WTC11 (cell line): Measurements from ENCODE around the gene NOX3. TPM values are rescaled to one million over a fixed set of nuclear protein-coding genes. Genes with fewer than 3 reads are reported as not detected.

ENCODE experiments used
- ATAC-seq: fragments of 200-7000 bp; cut with Tn5 transposase; 2 replicates; pipeline ENCODE4 v1.10.0; 2021; ENCODE audit warnings: mild to moderate bottlenecking, moderate library complexity
- CTCF ChIA-PET: fragments of 300-600 bp; sonication (Branson Sonifier 250); formaldehyde crosslinking; loops from one replicate; lab custom pipeline; 2021; ENCODE audit warnings: antibody characterized with exemption; lab: Charles Lee
- POLR2A ChIA-PET: fragments of 350-600 bp; sonication (Branson Sonifier 250); formaldehyde crosslinking; loops from one replicate; lab custom pipeline; 2021; ENCODE audit warnings: antibody characterized with exemption; lab: Charles Lee
- DNase-seq: peaks from one replicate; pipeline ENCODE4 v3.0.0; 2021; ENCODE audit warnings: low spot score
- H3K27ac Mint-ChIP-seq: 2 replicates; pipeline ENCODE4 v1.8.0; 2021; ENCODE audit warnings: mixed read lengths
- H3K27me3 Mint-ChIP-seq: 2 replicates; pipeline ENCODE4 v1.8.0; 2021; ENCODE audit warnings: low read depth, mild to moderate bottlenecking, moderate library complexity, mixed read lengths
- H3K36me3 Mint-ChIP-seq: 2 replicates; pipeline ENCODE4 v1.8.0; 2021; ENCODE audit warnings: mixed read lengths
- H3K4me1 Mint-ChIP-seq: 2 replicates; pipeline ENCODE4 v1.8.0; 2022; ENCODE audit warnings: mixed read lengths
- H3K4me3 Mint-ChIP-seq: 2 replicates; pipeline ENCODE4 v1.8.0; 2021; ENCODE audit warnings: mild to moderate bottlenecking, moderate library complexity, mixed read lengths
- H3K9me3 Mint-ChIP-seq: 2 replicates; pipeline ENCODE4 v1.8.0; 2021; ENCODE audit warnings: mixed read lengths
- CBFB ChIP-seq: sonication (generic); formaldehyde crosslinking; IDR thresholded peaks from 2 replicates; pipeline ENCODE4 v1.8.1; 2022; ENCODE audit warnings: mild to moderate bottlenecking, low read depth, missing genetic modification reagents
- CREM ChIP-seq: sonication (generic); formaldehyde crosslinking; IDR thresholded peaks from 2 replicates; pipeline ENCODE4 v1.8.1; 2022; ENCODE audit warnings: mild to moderate bottlenecking, missing genetic modification reagents, moderate library complexity
- ESRRA ChIP-seq: sonication (generic); formaldehyde crosslinking; IDR thresholded peaks from 2 replicates; pipeline ENCODE4 v1.8.1; 2022; ENCODE audit warnings: mild to moderate bottlenecking, missing genetic modification reagents, borderline replicate concordance
- FOXP1 ChIP-seq: sonication (generic); formaldehyde crosslinking; IDR thresholded peaks from 2 replicates; pipeline ENCODE4 v1.8.0; 2022; ENCODE audit warnings: missing genetic modification reagents, mild to moderate bottlenecking, moderate library complexity, borderline replicate concordance
- JUN ChIP-seq: sonication (generic); formaldehyde crosslinking; IDR thresholded peaks from 2 replicates; pipeline ENCODE4 v1.8.0; 2023; ENCODE audit warnings: mild to moderate bottlenecking, missing genetic modification reagents
- KAT7 ChIP-seq: sonication (generic); formaldehyde crosslinking; IDR thresholded peaks from 2 replicates; pipeline ENCODE4 v1.8.1; 2023; ENCODE audit warnings: missing genetic modification reagents, mild to moderate bottlenecking, borderline replicate concordance
- NR1H2 ChIP-seq: sonication (generic); formaldehyde crosslinking; IDR thresholded peaks from 2 replicates; pipeline ENCODE4 v1.9.0; 2021; ENCODE audit warnings: mild to moderate bottlenecking, moderate library complexity, missing genetic modification reagents
- NR2C2 ChIP-seq: sonication (generic); formaldehyde crosslinking; IDR thresholded peaks from 2 replicates; pipeline ENCODE4 v1.8.0; 2022; ENCODE audit warnings: mild to moderate bottlenecking, missing genetic modification reagents
- RORB ChIP-seq: fragments of 250-450 bp; sonication (Bioruptor Pico); IDR thresholded peaks from 2 replicates; pipeline ENCODE4 v1.9.0; 2021; ENCODE audit warnings: mild to moderate bottlenecking
- SP1 ChIP-seq: sonication (generic); formaldehyde crosslinking; conservative IDR thresholded peaks from 2 replicates; pipeline ENCODE4 v1.8.1; 2022; ENCODE audit warnings: missing genetic modification reagents
- TEAD1 ChIP-seq: sonication (generic); formaldehyde crosslinking; IDR thresholded peaks from 2 replicates; pipeline ENCODE4 v1.8.0; 2022; ENCODE audit warnings: mild to moderate bottlenecking, missing genetic modification reagents
- ZBTB21 ChIP-seq: sonication (generic); formaldehyde crosslinking; IDR thresholded peaks from 2 replicates; pipeline ENCODE4 v1.8.1; 2023; ENCODE audit warnings: mild to moderate bottlenecking, missing genetic modification reagents, borderline replicate concordance
- ZNF219 ChIP-seq: sonication (generic); formaldehyde crosslinking; IDR thresholded peaks from 2 replicates; pipeline ENCODE4 v1.8.0; 2023; ENCODE audit warnings: missing genetic modification reagents, mild to moderate bottlenecking, borderline replicate concordance
- ZNF263 ChIP-seq: sonication (generic); formaldehyde crosslinking; IDR thresholded peaks from 2 replicates; pipeline ENCODE4 v1.8.1; 2022; ENCODE audit warnings: low read depth, mild to moderate bottlenecking, moderate library complexity, missing genetic modification reagents
- ZNF317 ChIP-seq: sonication (generic); formaldehyde crosslinking; IDR thresholded peaks from 2 replicates; pipeline ENCODE4 v1.8.1; 2023; ENCODE audit warnings: low read depth, mild to moderate bottlenecking, moderate library complexity, missing genetic modification reagents, borderline replicate concordance
- ZNF396 ChIP-seq: fragments of 250-450 bp; sonication (Bioruptor Pico); IDR thresholded peaks from 2 replicates; pipeline ENCODE4 v1.8.0; 2021; ENCODE audit warnings: mild to moderate bottlenecking, moderate library complexity, borderline replicate concordance
- ZNF416 ChIP-seq: fragments of 250-450 bp; sonication (Bioruptor Pico); IDR thresholded peaks from 2 replicates; pipeline ENCODE4 v1.9.0; 2021; ENCODE audit warnings: mild to moderate bottlenecking, inconsistent platforms
- total RNA-seq: library from RNA; stranded (reverse); gene quantifications from 3 replicates; pipeline ENCODE4 v1.2.3, GENCODE V29; 2021
- TF ChIP-seq, protein P1 (sequence below): sonication (generic); formaldehyde crosslinking; IDR thresholded peaks from 2 replicates; pipeline ENCODE4 v1.8.0; 2022; ENCODE audit warnings: missing genetic modification reagents
- TF ChIP-seq, protein P2 (sequence below): sonication (generic); formaldehyde crosslinking; IDR thresholded peaks from 2 replicates; pipeline ENCODE4 v1.8.1; 2023; ENCODE audit warnings: mild to moderate bottlenecking, moderate library complexity, missing genetic modification reagents
- TF ChIP-seq, protein P3 (sequence below): fragments of 250-450 bp; sonication (Bioruptor Pico); IDR thresholded peaks from 2 replicates; pipeline ENCODE4 v1.9.0; 2021; ENCODE audit warnings: moderate library complexity, mild to moderate bottlenecking, inconsistent platforms, borderline replicate concordance
- TF ChIP-seq, protein P4 (sequence below): sonication (generic); formaldehyde crosslinking; IDR thresholded peaks from 2 replicates; pipeline ENCODE4 v1.8.1; 2022; ENCODE audit warnings: missing genetic modification reagents, borderline replicate concordance
- TF ChIP-seq, protein P5 (sequence below): sonication (generic); formaldehyde crosslinking; IDR thresholded peaks from 2 replicates; pipeline ENCODE4 v1.8.0; 2023; ENCODE audit warnings: mild to moderate bottlenecking, missing genetic modification reagents
- TF ChIP-seq, protein P6 (sequence below): sonication (generic); formaldehyde crosslinking; IDR thresholded peaks from 2 replicates; pipeline ENCODE4 v1.8.1; 2023; ENCODE audit warnings: mild to moderate bottlenecking, missing genetic modification reagents, moderate library complexity
- TF ChIP-seq, protein P7 (sequence below): sonication (generic); formaldehyde crosslinking; conservative IDR thresholded peaks from 2 replicates; pipeline ENCODE4 v1.8.1; 2023; ENCODE audit warnings: mild to moderate bottlenecking, low read depth, missing genetic modification reagents, moderate library complexity

NOX3 gene
- total RNA-seq, 1 experiment from 2014 or later = not detected

DNA sequence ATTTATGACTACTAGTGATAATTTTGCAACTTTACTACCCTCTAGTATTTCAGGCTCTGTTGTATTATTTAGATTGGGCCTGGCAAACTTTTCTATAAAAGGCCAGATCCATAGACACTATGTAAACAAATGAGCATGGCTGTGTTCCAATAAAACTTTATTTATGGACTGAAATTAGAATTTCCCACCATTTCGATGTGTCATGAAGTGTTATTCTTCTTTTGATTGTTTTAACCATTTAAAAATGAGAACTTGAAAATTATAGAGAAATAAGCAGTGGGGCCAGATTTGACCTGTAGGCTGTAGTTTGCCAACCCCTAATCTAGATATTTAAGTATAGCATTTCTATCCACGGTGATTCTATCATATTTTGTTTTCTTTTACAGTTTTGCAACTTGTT is 79.8 kb downstream of the NOX3 start (continued):
- TF ChIP-seq ZNF317 (CRISPR knock-in tag) (no peak), ZNF416 (CRISPR knock-in tag) (no peak), ZNF396 (CRISPR knock-in tag) (no peak), NR1H2 (CRISPR knock-in tag) (no peak), RORB (CRISPR knock-in tag) (no peak), SP1 (CRISPR knock-in tag) (no peak), TEAD1 (CRISPR knock-in tag) (no peak)
- TF ChIP-seq, protein P1, sequence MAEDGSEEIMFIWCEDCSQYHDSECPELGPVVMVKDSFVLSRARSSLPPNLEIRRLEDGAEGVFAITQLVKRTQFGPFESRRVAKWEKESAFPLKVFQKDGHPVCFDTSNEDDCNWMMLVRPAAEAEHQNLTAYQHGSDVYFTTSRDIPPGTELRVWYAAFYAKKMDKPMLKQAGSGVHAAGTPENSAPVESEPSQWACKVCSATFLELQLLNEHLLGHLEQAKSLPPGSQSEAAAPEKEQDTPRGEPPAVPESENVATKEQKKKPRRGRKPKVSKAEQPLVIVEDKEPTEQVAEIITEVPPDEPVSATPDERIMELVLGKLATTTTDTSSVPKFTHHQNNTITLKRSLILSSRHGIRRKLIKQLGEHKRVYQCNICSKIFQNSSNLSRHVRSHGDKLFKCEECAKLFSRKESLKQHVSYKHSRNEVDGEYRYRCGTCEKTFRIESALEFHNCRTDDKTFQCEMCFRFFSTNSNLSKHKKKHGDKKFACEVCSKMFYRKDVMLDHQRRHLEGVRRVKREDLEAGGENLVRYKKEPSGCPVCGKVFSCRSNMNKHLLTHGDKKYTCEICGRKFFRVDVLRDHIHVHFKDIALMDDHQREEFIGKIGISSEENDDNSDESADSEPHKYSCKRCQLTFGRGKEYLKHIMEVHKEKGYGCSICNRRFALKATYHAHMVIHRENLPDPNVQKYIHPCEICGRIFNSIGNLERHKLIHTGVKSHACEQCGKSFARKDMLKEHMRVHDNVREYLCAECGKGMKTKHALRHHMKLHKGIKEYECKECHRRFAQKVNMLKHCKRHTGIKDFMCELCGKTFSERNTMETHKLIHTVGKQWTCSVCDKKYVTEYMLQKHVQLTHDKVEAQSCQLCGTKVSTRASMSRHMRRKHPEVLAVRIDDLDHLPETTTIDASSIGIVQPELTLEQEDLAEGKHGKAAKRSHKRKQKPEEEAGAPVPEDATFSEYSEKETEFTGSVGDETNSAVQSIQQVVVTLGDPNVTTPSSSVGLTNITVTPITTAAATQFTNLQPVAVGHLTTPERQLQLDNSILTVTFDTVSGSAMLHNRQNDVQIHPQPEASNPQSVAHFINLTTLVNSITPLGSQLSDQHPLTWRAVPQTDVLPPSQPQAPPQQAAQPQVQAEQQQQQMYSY = no peak
- TF ChIP-seq, protein P2, sequence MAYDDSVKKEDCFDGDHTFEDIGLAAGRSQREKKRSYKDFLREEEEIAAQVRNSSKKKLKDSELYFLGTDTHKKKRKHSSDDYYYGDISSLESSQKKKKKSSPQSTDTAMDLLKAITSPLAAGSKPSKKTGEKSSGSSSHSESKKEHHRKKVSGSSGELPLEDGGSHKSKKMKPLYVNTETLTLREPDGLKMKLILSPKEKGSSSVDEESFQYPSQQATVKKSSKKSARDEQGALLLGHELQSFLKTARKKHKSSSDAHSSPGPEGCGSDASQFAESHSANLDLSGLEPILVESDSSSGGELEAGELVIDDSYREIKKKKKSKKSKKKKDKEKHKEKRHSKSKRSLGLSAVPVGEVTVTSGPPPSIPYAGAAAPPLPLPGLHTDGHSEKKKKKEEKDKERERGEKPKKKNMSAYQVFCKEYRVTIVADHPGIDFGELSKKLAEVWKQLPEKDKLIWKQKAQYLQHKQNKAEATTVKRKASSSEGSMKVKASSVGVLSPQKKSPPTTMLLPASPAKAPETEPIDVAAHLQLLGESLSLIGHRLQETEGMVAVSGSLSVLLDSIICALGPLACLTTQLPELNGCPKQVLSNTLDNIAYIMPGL (CRISPR knock-in tag) = no peak

DNA sequence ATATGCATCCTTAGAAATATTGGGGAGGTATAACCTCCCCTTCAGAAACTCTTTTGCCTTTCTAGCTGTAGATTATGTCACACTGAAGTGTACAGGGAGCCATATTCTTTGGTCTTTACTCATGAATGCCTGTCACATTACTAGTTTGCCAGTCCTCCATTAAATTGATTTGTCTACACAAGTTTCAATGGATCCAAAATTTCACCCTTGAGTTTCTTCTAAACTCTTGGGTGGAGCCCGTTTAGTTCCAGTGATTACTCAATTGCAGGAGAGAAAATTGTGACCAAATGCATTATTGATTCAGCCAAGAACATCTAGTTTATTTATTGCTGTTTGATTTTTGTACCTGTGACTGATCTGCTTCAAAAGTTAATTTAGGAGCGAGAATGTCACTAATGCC is 81.0 kb downstream of the NOX3 start:
- Mint-ChIP-seq H3K9me3 (no peaks in the 10 kb centered on the region), H3K27me3 (no peaks in the 10 kb centered on the region), H3K4me1 (no peaks in the 10 kb centered on the region), H3K27ac (no peak overlapping the region), H3K4me3 (no peak overlapping the region), H3K36me3 (no peaks in the 10 kb centered on the region)
- CTCF ChIA-PET = no interaction called here
- TF ChIP-seq FOXP1 (CRISPR knock-in tag) = no peak
- TF ChIP-seq, protein P3, sequence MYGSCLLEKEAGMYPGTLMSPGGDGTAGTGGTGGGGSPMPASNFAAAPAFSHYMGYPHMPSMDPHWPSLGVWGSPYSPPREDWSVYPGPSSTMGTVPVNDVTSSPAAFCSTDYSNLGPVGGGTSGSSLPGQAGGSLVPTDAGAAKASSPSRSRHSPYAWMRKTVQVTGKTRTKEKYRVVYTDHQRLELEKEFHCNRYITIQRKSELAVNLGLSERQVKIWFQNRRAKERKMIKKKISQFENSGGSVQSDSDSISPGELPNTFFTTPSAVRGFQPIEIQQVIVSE = no peak
- no peak for TF ChIP-seq JUN
- TF ChIP-seq, protein P4, sequence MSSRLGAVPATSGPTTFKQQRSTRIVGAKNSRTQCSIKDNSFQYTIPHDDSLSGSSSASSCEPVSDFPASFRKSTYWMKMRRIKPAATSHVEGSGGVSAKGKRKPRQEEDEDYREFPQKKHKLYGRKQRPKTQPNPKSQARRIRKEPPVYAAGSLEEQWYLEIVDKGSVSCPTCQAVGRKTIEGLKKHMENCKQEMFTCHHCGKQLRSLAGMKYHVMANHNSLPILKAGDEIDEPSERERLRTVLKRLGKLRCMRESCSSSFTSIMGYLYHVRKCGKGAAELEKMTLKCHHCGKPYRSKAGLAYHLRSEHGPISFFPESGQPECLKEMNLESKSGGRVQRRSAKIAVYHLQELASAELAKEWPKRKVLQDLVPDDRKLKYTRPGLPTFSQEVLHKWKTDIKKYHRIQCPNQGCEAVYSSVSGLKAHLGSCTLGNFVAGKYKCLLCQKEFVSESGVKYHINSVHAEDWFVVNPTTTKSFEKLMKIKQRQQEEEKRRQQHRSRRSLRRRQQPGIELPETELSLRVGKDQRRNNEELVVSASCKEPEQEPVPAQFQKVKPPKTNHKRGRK (CRISPR knock-in tag) = no peak
- TF ChIP-seq, protein P5, sequence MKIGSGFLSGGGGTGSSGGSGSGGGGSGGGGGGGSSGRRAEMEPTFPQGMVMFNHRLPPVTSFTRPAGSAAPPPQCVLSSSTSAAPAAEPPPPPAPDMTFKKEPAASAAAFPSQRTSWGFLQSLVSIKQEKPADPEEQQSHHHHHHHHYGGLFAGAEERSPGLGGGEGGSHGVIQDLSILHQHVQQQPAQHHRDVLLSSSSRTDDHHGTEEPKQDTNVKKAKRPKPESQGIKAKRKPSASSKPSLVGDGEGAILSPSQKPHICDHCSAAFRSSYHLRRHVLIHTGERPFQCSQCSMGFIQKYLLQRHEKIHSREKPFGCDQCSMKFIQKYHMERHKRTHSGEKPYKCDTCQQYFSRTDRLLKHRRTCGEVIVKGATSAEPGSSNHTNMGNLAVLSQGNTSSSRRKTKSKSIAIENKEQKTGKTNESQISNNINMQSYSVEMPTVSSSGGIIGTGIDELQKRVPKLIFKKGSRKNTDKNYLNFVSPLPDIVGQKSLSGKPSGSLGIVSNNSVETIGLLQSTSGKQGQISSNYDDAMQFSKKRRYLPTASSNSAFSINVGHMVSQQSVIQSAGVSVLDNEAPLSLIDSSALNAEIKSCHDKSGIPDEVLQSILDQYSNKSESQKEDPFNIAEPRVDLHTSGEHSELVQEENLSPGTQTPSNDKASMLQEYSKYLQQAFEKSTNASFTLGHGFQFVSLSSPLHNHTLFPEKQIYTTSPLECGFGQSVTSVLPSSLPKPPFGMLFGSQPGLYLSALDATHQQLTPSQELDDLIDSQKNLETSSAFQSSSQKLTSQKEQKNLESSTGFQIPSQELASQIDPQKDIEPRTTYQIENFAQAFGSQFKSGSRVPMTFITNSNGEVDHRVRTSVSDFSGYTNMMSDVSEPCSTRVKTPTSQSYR (CRISPR knock-in tag) = no peak
- TF ChIP-seq CREM (CRISPR knock-in tag) = no peak
- no peak for TF ChIP-seq CBFB (CRISPR knock-in tag)
- TF ChIP-seq, protein P6, sequence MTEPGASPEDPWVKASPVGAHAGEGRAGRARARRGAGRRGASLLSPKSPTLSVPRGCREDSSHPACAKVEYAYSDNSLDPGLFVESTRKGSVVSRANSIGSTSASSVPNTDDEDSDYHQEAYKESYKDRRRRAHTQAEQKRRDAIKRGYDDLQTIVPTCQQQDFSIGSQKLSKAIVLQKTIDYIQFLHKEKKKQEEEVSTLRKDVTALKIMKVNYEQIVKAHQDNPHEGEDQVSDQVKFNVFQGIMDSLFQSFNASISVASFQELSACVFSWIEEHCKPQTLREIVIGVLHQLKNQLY = no peak
- TF ChIP-seq NR2C2 (CRISPR knock-in tag) = no peak
- TF ChIP-seq ZNF263 (CRISPR knock-in tag) = no peak
- no peak for TF ChIP-seq ESRRA
- TF ChIP-seq, protein P7, sequence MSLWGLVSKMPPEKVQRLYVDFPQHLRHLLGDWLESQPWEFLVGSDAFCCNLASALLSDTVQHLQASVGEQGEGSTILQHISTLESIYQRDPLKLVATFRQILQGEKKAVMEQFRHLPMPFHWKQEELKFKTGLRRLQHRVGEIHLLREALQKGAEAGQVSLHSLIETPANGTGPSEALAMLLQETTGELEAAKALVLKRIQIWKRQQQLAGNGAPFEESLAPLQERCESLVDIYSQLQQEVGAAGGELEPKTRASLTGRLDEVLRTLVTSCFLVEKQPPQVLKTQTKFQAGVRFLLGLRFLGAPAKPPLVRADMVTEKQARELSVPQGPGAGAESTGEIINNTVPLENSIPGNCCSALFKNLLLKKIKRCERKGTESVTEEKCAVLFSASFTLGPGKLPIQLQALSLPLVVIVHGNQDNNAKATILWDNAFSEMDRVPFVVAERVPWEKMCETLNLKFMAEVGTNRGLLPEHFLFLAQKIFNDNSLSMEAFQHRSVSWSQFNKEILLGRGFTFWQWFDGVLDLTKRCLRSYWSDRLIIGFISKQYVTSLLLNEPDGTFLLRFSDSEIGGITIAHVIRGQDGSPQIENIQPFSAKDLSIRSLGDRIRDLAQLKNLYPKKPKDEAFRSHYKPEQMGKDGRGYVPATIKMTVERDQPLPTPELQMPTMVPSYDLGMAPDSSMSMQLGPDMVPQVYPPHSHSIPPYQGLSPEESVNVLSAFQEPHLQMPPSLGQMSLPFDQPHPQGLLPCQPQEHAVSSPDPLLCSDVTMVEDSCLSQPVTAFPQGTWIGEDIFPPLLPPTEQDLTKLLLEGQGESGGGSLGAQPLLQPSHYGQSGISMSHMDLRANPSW (CRISPR knock-in tag) = no peak
- TF ChIP-seq KAT7 (CRISPR knock-in tag) = no peak
- no peak for TF ChIP-seq ZNF219 (CRISPR knock-in tag)
- no peak for TF ChIP-seq ZBTB21 (CRISPR knock-in tag)
- DNase-seq = no peak
- no peak for ATAC-seq
- POLR2A ChIA-PET = no interaction called here
